Activated CD4-positive, alpha-beta T cell treated with anti-CD3 and anti-CD28 coated beads, Interleukin-2, amount 10 ng/mL, durations not matched to agents 7 days and 5 days (primary cell): ENCODE results near the gene ELF1. TPM values are rescaled to one million over a fixed set of nuclear protein-coding genes. Genes with fewer than 3 reads are reported as not detected.
"Not testable (repeated sequence)": the region's sequence is repeated elsewhere in the genome, so short reads cannot be mapped to it uniquely, and the experiment has no call there.

Source experiments
- CTCF ChIA-PET: fragments of 350-600 bp; sonication (Branson Sonifier 250); formaldehyde crosslinking; loops from one replicate; lab custom pipeline; 2021; ENCODE audit warnings: antibody characterized with exemption; lab: Charles Lee
- POLR2A ChIA-PET: fragments of 350-600 bp; sonication (Branson Sonifier 250); formaldehyde crosslinking; loops from one replicate; lab custom pipeline; 2021; ENCODE audit warnings: antibody characterized with exemption; lab: Charles Lee
- DNase-seq: peaks from one replicate; pipeline ENCODE4 v3.0.0-alpha.2; 2020
- H3K27ac Mint-ChIP-seq: one replicate; pipeline ENCODE4 v1.8.0; 2021; ENCODE audit warnings: mild to moderate bottlenecking, moderate library complexity, mixed read lengths
- H3K27me3 Mint-ChIP-seq: one replicate; pipeline ENCODE4 v1.8.0; 2021; ENCODE audit warnings: mixed read lengths
- H3K36me3 Mint-ChIP-seq: one replicate; pipeline ENCODE4 v1.8.0; 2021; ENCODE audit warnings: low read depth, mixed read lengths
- H3K4me1 Mint-ChIP-seq: one replicate; pipeline ENCODE4 v1.8.0; 2021; ENCODE audit warnings: mixed read lengths
- H3K4me3 Mint-ChIP-seq: one replicate; pipeline ENCODE4 v1.8.0; 2021; ENCODE audit warnings: mild to moderate bottlenecking, moderate library complexity, mixed read lengths
- H3K9me3 Mint-ChIP-seq: one replicate; pipeline ENCODE4 v1.8.0; 2021; ENCODE audit warnings: mixed read lengths
- total RNA-seq, 2 experiments: library from RNA; stranded (reverse); gene quantifications; one replicate each; pipeline ENCODE4 v1.2.3, GENCODE V29; 2021

The ELF1 gene
- total RNA-seq, 2 experiments from 2014 or later, result 125 to 149 TPM

- peaks cover 4% of the 10 kb centered on the region for H3K36me3 Mint-ChIP-seq
- no peaks in the 10 kb centered on the region for H3K27me3 Mint-ChIP-seq
- no peak overlapping the region for H3K4me3 Mint-ChIP-seq
- H3K4me1 Mint-ChIP-seq, result peaks cover 20% of the 10 kb centered on the region
- CTCF ChIA-PET, result no interaction called here
- no peaks in the 10 kb centered on the region for H3K9me3 Mint-ChIP-seq
- DNase-seq, result no peak
- no peak overlapping the region for H3K27ac Mint-ChIP-seq
- POLR2A ChIA-PET, result no interaction called here
Measured at GRCh38 chr13:40916207-40916998, 102.7 kb downstream of the ELF1 start.

- not testable (repeated sequence) for H3K9me3 Mint-ChIP-seq, H3K36me3 Mint-ChIP-seq, H3K27ac Mint-ChIP-seq, H3K27me3 Mint-ChIP-seq, H3K4me3 Mint-ChIP-seq, DNase-seq
- POLR2A ChIA-PET, result interaction anchor here (0.6 kb wide), 1 partner anchor 51 kb away, joined by 3 read pairs; no protein-coding TSS in a partner anchor
- CTCF ChIA-PET, result interaction anchor here (0.6 kb wide), 1 partner anchor 149 kb away, joined by 5 read pairs; no protein-coding TSS in a partner anchor
- peaks cover 11% of the 10 kb centered on the region for H3K4me1 Mint-ChIP-seq
Measured at GRCh38 chr13:40914863-40915262, 104.3 kb downstream of the ELF1 start.

GRCh38 chr13:40911341-40911740 lies 107.8 kb downstream of the ELF1 start:
- Mint-ChIP-seq H3K4me1 (peaks cover 4% of the 10 kb centered on the region), H3K27me3 (no peaks in the 10 kb centered on the region), H3K27ac (no peak overlapping the region), H3K4me3 (no peak overlapping the region), H3K9me3 (no peaks in the 10 kb centered on the region), H3K36me3 (peaks cover 5% of the 10 kb centered on the region)
- CTCF ChIA-PET, result interaction anchor here (1.6 kb wide), 1 partner anchor 10 kb away, joined by 6 read pairs; no protein-coding TSS in a partner anchor
- no peak for DNase-seq
- POLR2A ChIA-PET, result no interaction called here

GRCh38 chr13:40910324-40911050 lies 108.6 kb downstream of the ELF1 start:
- ChIA-PET POLR2A (no interaction called here), CTCF (no interaction called here)
- Mint-ChIP-seq H3K4me1 (peaks cover 2% of the 10 kb centered on the region), H3K36me3 (peaks cover 5% of the 10 kb centered on the region), H3K27ac (no peak overlapping the region), H3K9me3 (no peaks in the 10 kb centered on the region), H3K27me3 (no peaks in the 10 kb centered on the region), H3K4me3 (no peak overlapping the region)
- DNase-seq, result no peak

- H3K9me3 Mint-ChIP-seq, CTCF ChIA-PET, H3K4me3 Mint-ChIP-seq, POLR2A ChIA-PET, H3K27ac Mint-ChIP-seq, H3K4me1 Mint-ChIP-seq, DNase-seq, H3K36me3 Mint-ChIP-seq, H3K27me3 Mint-ChIP-seq: not testable (repeated sequence)
Measured at GRCh38 chr13:40909541-40910200, 109.4 kb downstream of the ELF1 start.

- ChIA-PET CTCF (interaction anchor here (1.2 kb wide), 1 partner anchor 10 kb away, joined by 4 read pairs; no protein-coding TSS in a partner anchor), POLR2A (no interaction called here)
- Mint-ChIP-seq H3K4me3 (no peak overlapping the region), H3K27ac (no peak overlapping the region), H3K36me3 (peaks cover 5% of the 10 kb centered on the region), H3K27me3 (no peaks in the 10 kb centered on the region), H3K4me1 (peaks cover 2% of the 10 kb centered on the region), H3K9me3 (no peaks in the 10 kb centered on the region)
- no peak for DNase-seq
Measured at GRCh38 chr13:40908546-40908945, 110.6 kb downstream of the ELF1 start.

GRCh38 chr13:40901032-40901431 lies 118.1 kb downstream of the ELF1 start:
- H3K27ac Mint-ChIP-seq, POLR2A ChIA-PET, H3K36me3 Mint-ChIP-seq, DNase-seq, H3K9me3 Mint-ChIP-seq, CTCF ChIA-PET, H3K4me1 Mint-ChIP-seq, H3K4me3 Mint-ChIP-seq, H3K27me3 Mint-ChIP-seq: not testable (repeated sequence)

- H3K4me3 Mint-ChIP-seq, H3K9me3 Mint-ChIP-seq, H3K27ac Mint-ChIP-seq, CTCF ChIA-PET, H3K4me1 Mint-ChIP-seq, H3K27me3 Mint-ChIP-seq, POLR2A ChIA-PET, H3K36me3 Mint-ChIP-seq, DNase-seq: not testable (repeated sequence)
Measured at GRCh38 chr13:40900568-40900967, 118.5 kb downstream of the ELF1 start.

- Mint-ChIP-seq H3K27me3 (no peaks in the 10 kb centered on the region), H3K9me3 (no peaks in the 10 kb centered on the region), H3K4me1 (no peaks in the 10 kb centered on the region), H3K36me3 (peaks cover 10% of the 10 kb centered on the region), H3K27ac (no peak overlapping the region), H3K4me3 (no peak overlapping the region)
- ChIA-PET POLR2A (no interaction called here), CTCF (no interaction called here)
- no peak for DNase-seq
Measured at GRCh38 chr13:40897053-40897452, 122.1 kb downstream of the ELF1 start.

GRCh38 chr13:40895227-40896184 lies 123.6 kb downstream of the ELF1 start:
- Mint-ChIP-seq H3K27ac (no peak overlapping the region), H3K4me1 (no peaks in the 10 kb centered on the region), H3K9me3 (peaks cover 4% of the 10 kb centered on the region), H3K36me3 (peaks cover 16% of the 10 kb centered on the region), H3K4me3 (no peak overlapping the region), H3K27me3 (no peaks in the 10 kb centered on the region)
- POLR2A ChIA-PET, result no interaction called here
- DNase-seq, result no peak
- CTCF ChIA-PET, result interaction anchor here (0.9 kb wide), 1 partner anchor 130 kb away, joined by 6 read pairs; no protein-coding TSS in a partner anchor

- Mint-ChIP-seq H3K36me3 (peaks cover 27% of the 10 kb centered on the region), H3K9me3 (peaks cover 13% of the 10 kb centered on the region)
- POLR2A ChIA-PET, H3K4me3 Mint-ChIP-seq, CTCF ChIA-PET, H3K4me1 Mint-ChIP-seq, DNase-seq, H3K27me3 Mint-ChIP-seq, H3K27ac Mint-ChIP-seq: not testable (repeated sequence)
Measured at GRCh38 chr13:40893573-40893972, 125.5 kb downstream of the ELF1 start.

GRCh38 chr13:40886017-40886416 lies 133.1 kb downstream of the ELF1 start:
- peaks cover 17% of the 10 kb centered on the region for H3K4me1 Mint-ChIP-seq
- ChIA-PET POLR2A (no interaction called here), CTCF (no interaction called here)
- H3K4me3 Mint-ChIP-seq, result no peak overlapping the region
- no peaks in the 10 kb centered on the region for H3K27me3 Mint-ChIP-seq
- no peak overlapping the region for H3K27ac Mint-ChIP-seq
- H3K9me3 Mint-ChIP-seq, result peaks cover 26% of the 10 kb centered on the region
- DNase-seq, result no peak
- peaks cover 38% of the 10 kb centered on the region for H3K36me3 Mint-ChIP-seq
